HG03432 (cell line): ENCODE measurements around the gene BASP1.
"Not testable (repeated sequence)": the region's sequence is repeated elsewhere in the genome, so short reads cannot be mapped to it uniquely, and the experiment has no call there.

Source experiments
- ATAC-seq: cut with Tn5 transposase; IDR thresholded peaks from one replicate; pipeline ENCODE4 v1.9.1; 2021; ENCODE audit warnings: mild to moderate bottlenecking, moderate library complexity; ENCODE audit not compliant: unreplicated experiment

The BASP1 gene

GRCh38 chr5:17190799-17191391, 26.5 kb upstream of the BASP1 start:
- ATAC-seq = no peak

- not testable (repeated sequence) for ATAC-seq
Measured at GRCh38 chr5:17191574-17191973, 25.9 kb upstream of the BASP1 start.

- no peak for ATAC-seq
Measured at GRCh38 chr5:17192191-17192590, 25.2 kb upstream of the BASP1 start.

- ATAC-seq = no peak
Measured at GRCh38 chr5:17196024-17196423, 21.4 kb upstream of the BASP1 start.

GRCh38 chr5:17196697-17197096, 20.7 kb upstream of the BASP1 start:
- ATAC-seq = no peak

- peak; percentile 90 for ATAC-seq
Measured at GRCh38 chr5:17203329-17204132, 13.9 kb upstream of the BASP1 start.

- ATAC-seq = no peak
Measured at GRCh38 chr5:17204133-17204489, 13.3 kb upstream of the BASP1 start.

- no peak for ATAC-seq
Measured at GRCh38 chr5:17206021-17206420, 11.4 kb upstream of the BASP1 start.

GRCh38 chr5:17212191-17212590, 5.2 kb upstream of the BASP1 start:
- no peak for ATAC-seq

GRCh38 chr5:17212996-17213395, 4.4 kb upstream of the BASP1 start:
- ATAC-seq = no peak

GRCh38 chr5:17213938-17214337, 3.5 kb upstream of the BASP1 start:
- ATAC-seq = no peak

GRCh38 chr5:17214893-17215292, 2.5 kb upstream of the BASP1 start:
- ATAC-seq = no peak

- no peak for ATAC-seq
Measured at GRCh38 chr5:17215361-17215760, 2.1 kb upstream of the BASP1 start.

GRCh38 chr5:17216176-17216973, 1.1 kb upstream of the BASP1 start:
- peak; percentile 43 for ATAC-seq

GRCh38 chr5:17216974-17217492, 398 bp upstream of the BASP1 start:
- no peak for ATAC-seq

GRCh38 chr5:17218353-17219005, 1.0 kb downstream of the BASP1 start:
- ATAC-seq = peak; percentile 37

- ATAC-seq = peak; percentile 22
Measured at GRCh38 chr5:17219006-17219422, 1.6 kb downstream of the BASP1 start.

GRCh38 chr5:17219469-17219868, 2.0 kb downstream of the BASP1 start:
- no peak for ATAC-seq

- ATAC-seq = no peak
Measured at GRCh38 chr5:17219992-17220391, 2.6 kb downstream of the BASP1 start.

- ATAC-seq = no peak
Measured at GRCh38 chr5:17220469-17220868, 3.0 kb downstream of the BASP1 start.
